HEK293 (cell line): ENCODE measurements around the gene BIN1.

Experiments
- CTCF ChIA-PET: fragments of 350-600 bp; formaldehyde crosslinking; extraction: SDS; loops from one replicate; lab custom pipeline; 2021; ENCODE audit warnings: antibody characterized with exemption; lab: Yijun Ruan, JAX
- POLR2A ChIA-PET: fragments of 300-600 bp; formaldehyde crosslinking; extraction: SDS; loops from one replicate; lab custom pipeline; 2020; ENCODE audit warnings: antibody characterized with exemption, inconsistent platforms; lab: Yijun Ruan, JAX
- H3K27ac ChIP-seq: fragments of 200-500 bp; sonication (Bioruptor generic); 2 replicates; pipeline ENCODE4 v1.5.1; 2014; ENCODE audit warnings: low read depth, low read length, control low read depth, inconsistent platforms; ENCODE audit errors: extremely low read depth
- H3K36me3 ChIP-seq, 2 experiments: fragments of 200-500 bp in 1 of 2; sonication (Bioruptor generic) in 1 of 2; 1 replicate in 1 of 2; 2 replicates in 1 of 2; pipeline ENCODE4 v1.5.1; 2014 to 2017; ENCODE audit warnings: inconsistent platforms in 2 of 2, low read length in 2 of 2; ENCODE audit not compliant: control insufficient read depth in 2 of 2, insufficient read depth in 1 of 2
- H3K4me1 ChIP-seq: fragments of 200-500 bp; sonication (Bioruptor generic); 2 replicates; pipeline ENCODE4 v1.5.1; 2014; ENCODE audit warnings: mild to moderate bottlenecking, low read length, inconsistent platforms; ENCODE audit not compliant: control insufficient read depth, insufficient read depth
- H3K4me3 ChIP-seq: 2 replicates; pipeline ENCODE4 v1.5.1; 2011; ENCODE audit warnings: low read depth, mild to moderate bottlenecking, control low read depth, low read length, moderate library complexity
- H3K9me3 ChIP-seq: fragments of 200-500 bp; sonication (Bioruptor generic); 2 replicates; pipeline ENCODE4 v1.5.1; 2014; ENCODE audit warnings: low read depth, low read length, inconsistent platforms; ENCODE audit not compliant: control insufficient read depth, insufficient read depth
- ATF2 ChIP-seq: fragments of 450-650 bp; formaldehyde crosslinking; IDR thresholded peaks from 2 replicates; pipeline ENCODE4 v1.5.1; 2016; ENCODE audit warnings: missing biosample characterization, missing genetic modification characterization, low read depth
- BCL11A ChIP-seq: fragments of 450-650 bp; formaldehyde crosslinking; IDR thresholded peaks from 2 replicates; pipeline ENCODE4 v1.5.1; 2016; ENCODE audit warnings: low read depth, missing biosample characterization, missing genetic modification characterization
- OSR2 ChIP-seq: fragments of 450-650 bp; formaldehyde crosslinking; IDR thresholded peaks from 2 replicates; pipeline ENCODE4 v1.5.1; 2016; ENCODE audit warnings: missing biosample characterization, missing genetic modification characterization
- RBAK ChIP-seq: fragments of 450-650 bp; formaldehyde crosslinking; IDR thresholded peaks from 2 replicates; pipeline ENCODE4 v1.5.1; 2016; ENCODE audit warnings: missing biosample characterization, missing genetic modification characterization
- SP2 ChIP-seq: fragments of 450-650 bp; formaldehyde crosslinking; IDR thresholded peaks from 2 replicates; pipeline ENCODE4 v1.5.1; 2016; ENCODE audit warnings: missing biosample characterization, missing genetic modification characterization
- ZFP69B ChIP-seq: fragments of 450-650 bp; formaldehyde crosslinking; IDR thresholded peaks from 2 replicates; pipeline ENCODE4 v1.5.1; 2016; ENCODE audit warnings: missing biosample characterization, missing genetic modification characterization
- ZNF10 ChIP-seq: fragments of 450-650 bp; formaldehyde crosslinking; IDR thresholded peaks from 2 replicates; pipeline ENCODE4 v1.5.1; 2017; ENCODE audit warnings: missing biosample characterization, missing genetic modification characterization
- ZNF24 ChIP-seq: fragments of 450-650 bp; formaldehyde crosslinking; IDR thresholded peaks from 2 replicates; pipeline ENCODE4 v1.5.1; 2016; ENCODE audit warnings: missing biosample characterization, missing genetic modification characterization
- ZNF544 ChIP-seq: fragments of 450-650 bp; formaldehyde crosslinking; IDR thresholded peaks from 2 replicates; pipeline ENCODE4 v1.5.0; 2017; ENCODE audit warnings: missing biosample characterization, missing genetic modification characterization
- ZNF548 ChIP-seq: fragments of 450-650 bp; formaldehyde crosslinking; IDR thresholded peaks from 2 replicates; pipeline ENCODE4 v1.5.1; 2016; ENCODE audit warnings: missing biosample characterization, missing genetic modification characterization
- ZNF585B ChIP-seq: fragments of 450-650 bp; formaldehyde crosslinking; IDR thresholded peaks from 2 replicates; pipeline ENCODE4 v1.5.1; 2016; ENCODE audit warnings: missing biosample characterization, missing genetic modification characterization
- ZNF621 ChIP-seq: fragments of 450-650 bp; formaldehyde crosslinking; IDR thresholded peaks from 2 replicates; pipeline ENCODE4 v1.5.1; 2017; ENCODE audit warnings: missing biosample characterization, missing genetic modification characterization
- ZNF624 ChIP-seq: fragments of 450-650 bp; formaldehyde crosslinking; IDR thresholded peaks from 2 replicates; pipeline ENCODE4 v1.5.1; 2017; ENCODE audit warnings: missing biosample characterization, missing genetic modification characterization
- ZNF626 ChIP-seq: fragments of 450-650 bp; sonication (Bioruptor Pico); formaldehyde crosslinking; IDR thresholded peaks from 2 replicates; pipeline ENCODE4 v1.5.1; 2018; ENCODE audit warnings: missing biosample characterization, missing genetic modification characterization, inconsistent platforms
- TF ChIP-seq, protein P1 (sequence below): fragments of 450-650 bp; formaldehyde crosslinking; IDR thresholded peaks from 2 replicates; pipeline ENCODE4 v1.5.1; 2016; ENCODE audit warnings: missing biosample characterization, missing genetic modification characterization
- TF ChIP-seq, protein P2 (sequence below): fragments of 450-650 bp; formaldehyde crosslinking; IDR thresholded peaks from 2 replicates; pipeline ENCODE4 v1.5.1; 2017; ENCODE audit warnings: missing biosample characterization, missing genetic modification characterization
- TF ChIP-seq, protein P3 (sequence below): fragments of 450-650 bp; formaldehyde crosslinking; IDR thresholded peaks from 2 replicates; pipeline ENCODE4 v1.5.1; 2016; ENCODE audit warnings: missing biosample characterization, missing genetic modification characterization
- TF ChIP-seq, protein P4 (sequence below): sonication (generic); formaldehyde crosslinking; IDR thresholded peaks from 2 replicates; pipeline ENCODE4 v1.8.1; 2022; ENCODE audit warnings: mild to moderate bottlenecking, moderate library complexity, missing genetic modification reagents

Gene BIN1

GRCh38 chr2:127000937-127001336, 106.0 kb downstream of the BIN1 start (continued):
- TF ChIP-seq ATF2 (peak; percentile 96), ZNF626 (no peak), ZNF585B (tag by site-specific recombination) (no peak), ZFP69B (tag by site-specific recombination) (peak; percentile 69), SP2 (tag by site-specific recombination) (peak; percentile 14; the same call in 1 of the 2 replicates), BCL11A (tag by site-specific recombination) (peak; percentile 52; the same call in 1 of the 2 replicates), OSR2 (tag by site-specific recombination) (peak; percentile 90), ZNF544 (tag by site-specific recombination) (no peak), ZNF624 (tag by site-specific recombination) (no peak), ZNF24 (tag by site-specific recombination) (peak; percentile 93), ZNF621 (no peak)
- TF ChIP-seq, protein P1, sequence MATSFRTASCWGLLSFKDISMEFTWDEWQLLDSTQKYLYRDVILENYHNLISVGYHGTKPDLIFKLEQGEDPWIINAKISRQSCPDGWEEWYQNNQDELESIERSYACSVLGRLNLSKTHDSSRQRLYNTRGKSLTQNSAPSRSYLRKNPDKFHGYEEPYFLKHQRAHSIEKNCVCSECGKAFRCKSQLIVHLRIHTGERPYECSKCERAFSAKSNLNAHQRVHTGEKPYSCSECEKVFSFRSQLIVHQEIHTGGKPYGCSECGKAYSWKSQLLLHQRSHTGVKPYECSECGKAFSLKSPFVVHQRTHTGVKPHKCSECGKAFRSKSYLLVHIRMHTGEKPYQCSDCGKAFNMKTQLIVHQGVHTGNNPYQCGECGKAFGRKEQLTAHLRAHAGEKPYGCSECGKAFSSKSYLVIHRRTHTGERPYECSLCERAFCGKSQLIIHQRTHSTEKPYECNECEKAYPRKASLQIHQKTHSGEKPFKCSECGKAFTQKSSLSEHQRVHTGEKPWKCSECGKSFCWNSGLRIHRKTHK (tag by site-specific recombination) = no peak
- TF ChIP-seq, protein P2, sequence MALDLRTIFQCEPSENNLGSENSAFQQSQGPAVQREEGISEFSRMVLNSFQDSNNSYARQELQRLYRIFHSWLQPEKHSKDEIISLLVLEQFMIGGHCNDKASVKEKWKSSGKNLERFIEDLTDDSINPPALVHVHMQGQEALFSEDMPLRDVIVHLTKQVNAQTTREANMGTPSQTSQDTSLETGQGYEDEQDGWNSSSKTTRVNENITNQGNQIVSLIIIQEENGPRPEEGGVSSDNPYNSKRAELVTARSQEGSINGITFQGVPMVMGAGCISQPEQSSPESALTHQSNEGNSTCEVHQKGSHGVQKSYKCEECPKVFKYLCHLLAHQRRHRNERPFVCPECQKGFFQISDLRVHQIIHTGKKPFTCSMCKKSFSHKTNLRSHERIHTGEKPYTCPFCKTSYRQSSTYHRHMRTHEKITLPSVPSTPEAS (tag by site-specific recombination) = no peak
- TF ChIP-seq, protein P3, sequence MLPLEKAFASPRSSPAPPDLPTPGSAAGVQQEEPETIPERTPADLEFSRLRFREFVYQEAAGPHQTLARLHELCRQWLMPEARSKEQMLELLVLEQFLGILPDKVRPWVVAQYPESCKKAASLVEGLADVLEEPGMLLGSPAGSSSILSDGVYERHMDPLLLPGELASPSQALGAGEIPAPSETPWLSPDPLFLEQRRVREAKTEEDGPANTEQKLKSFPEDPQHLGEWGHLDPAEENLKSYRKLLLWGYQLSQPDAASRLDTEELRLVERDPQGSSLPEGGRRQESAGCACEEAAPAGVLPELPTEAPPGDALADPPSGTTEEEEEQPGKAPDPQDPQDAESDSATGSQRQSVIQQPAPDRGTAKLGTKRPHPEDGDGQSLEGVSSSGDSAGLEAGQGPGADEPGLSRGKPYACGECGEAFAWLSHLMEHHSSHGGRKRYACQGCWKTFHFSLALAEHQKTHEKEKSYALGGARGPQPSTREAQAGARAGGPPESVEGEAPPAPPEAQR (tag by site-specific recombination) = no peak

GRCh38 chr2:127000194-127000593, 106.8 kb downstream of the BIN1 start:
- Histone ChIP-seq H3K27ac (no peak overlapping the region), H3K9me3 (no peaks in the 10 kb centered on the region), H3K4me1 (no peaks in the 10 kb centered on the region), H3K36me3 (no peaks in the 10 kb centered on the region), H3K4me3 (no peak overlapping the region)
- ChIA-PET CTCF (no interaction called here), POLR2A (no interaction called here)
- no peak for TF ChIP-seq ZNF548
- TF ChIP-seq, protein P4, sequence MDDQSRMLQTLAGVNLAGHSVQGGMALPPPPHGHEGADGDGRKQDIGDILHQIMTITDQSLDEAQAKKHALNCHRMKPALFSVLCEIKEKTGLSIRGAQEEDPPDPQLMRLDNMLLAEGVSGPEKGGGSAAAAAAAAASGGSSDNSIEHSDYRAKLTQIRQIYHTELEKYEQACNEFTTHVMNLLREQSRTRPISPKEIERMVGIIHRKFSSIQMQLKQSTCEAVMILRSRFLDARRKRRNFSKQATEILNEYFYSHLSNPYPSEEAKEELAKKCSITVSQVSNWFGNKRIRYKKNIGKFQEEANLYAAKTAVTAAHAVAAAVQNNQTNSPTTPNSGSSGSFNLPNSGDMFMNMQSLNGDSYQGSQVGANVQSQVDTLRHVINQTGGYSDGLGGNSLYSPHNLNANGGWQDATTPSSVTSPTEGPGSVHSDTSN (CRISPR knock-in tag) = no peak
- peak; percentile 99 for TF ChIP-seq ZNF10 (tag by site-specific recombination)
- no peak for TF ChIP-seq RBAK (tag by site-specific recombination)
